Fibroblast of upper back skin (primary cell): ENCODE measurements around the gene DPYSL3.
"Not testable (repeated sequence)": the region's sequence is repeated elsewhere in the genome, so short reads cannot be mapped to it uniquely, and the experiment has no call there.

Experiments
- DNase-seq: peaks from one replicate; pipeline ENCODE4 v3.0.0-alpha.2; 2013

Gene DPYSL3

GRCh38 chr5:147509710-147510651 lies at the start of gene DPYSL3:
Gene DPYSL3, minus strand, starts transcription at chr5:147510068. Its CDS starts 210 bp downstream, at chr5:147509858.
- DNase-seq = peak; percentile 65

GRCh38 chr5:147558826-147559225 lies 49.0 kb upstream of the DPYSL3 start:
- DNase-seq = peak; percentile 76

DNA sequence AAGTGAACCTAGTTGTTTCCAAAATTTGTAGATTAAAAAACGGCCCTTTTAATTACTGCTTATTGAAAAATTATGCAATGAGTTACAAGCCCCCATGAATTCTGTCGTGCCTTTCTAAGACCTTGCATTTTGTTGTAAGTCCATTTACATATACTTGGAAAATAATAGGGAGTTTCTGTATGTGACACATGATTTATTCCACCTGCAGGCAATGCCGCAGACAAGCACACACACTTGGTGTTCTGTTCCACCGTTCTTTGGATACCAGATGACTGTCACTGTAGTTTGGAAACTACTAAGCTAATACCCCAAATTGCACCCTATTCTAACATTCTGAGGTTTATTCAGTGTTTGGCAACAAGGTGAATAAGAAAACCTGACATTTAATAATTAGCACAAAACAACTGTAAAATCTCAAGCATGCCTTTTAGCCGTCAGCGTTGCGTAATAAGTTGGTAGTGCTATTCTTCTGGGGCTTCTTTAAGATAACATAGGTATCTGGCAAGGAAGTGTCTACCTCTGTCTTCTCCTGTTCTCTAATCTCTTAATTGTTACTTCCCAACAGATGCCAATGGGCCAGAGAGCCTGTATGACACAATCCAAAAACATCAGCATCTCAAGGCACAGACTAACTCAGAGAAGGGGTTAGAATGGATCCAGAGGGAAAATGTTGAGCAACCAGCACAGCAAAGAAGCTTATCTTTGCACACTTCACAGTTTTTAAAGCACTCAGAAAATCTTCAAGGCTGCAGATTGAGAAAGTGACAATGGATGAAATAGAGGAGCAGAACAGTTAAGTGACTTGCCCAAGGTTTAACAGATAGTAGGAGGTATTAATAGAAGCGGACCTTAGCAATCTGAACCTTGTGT lies 48.2 kb upstream of the DPYSL3 start:
- DNase-seq = no peak

DNA sequence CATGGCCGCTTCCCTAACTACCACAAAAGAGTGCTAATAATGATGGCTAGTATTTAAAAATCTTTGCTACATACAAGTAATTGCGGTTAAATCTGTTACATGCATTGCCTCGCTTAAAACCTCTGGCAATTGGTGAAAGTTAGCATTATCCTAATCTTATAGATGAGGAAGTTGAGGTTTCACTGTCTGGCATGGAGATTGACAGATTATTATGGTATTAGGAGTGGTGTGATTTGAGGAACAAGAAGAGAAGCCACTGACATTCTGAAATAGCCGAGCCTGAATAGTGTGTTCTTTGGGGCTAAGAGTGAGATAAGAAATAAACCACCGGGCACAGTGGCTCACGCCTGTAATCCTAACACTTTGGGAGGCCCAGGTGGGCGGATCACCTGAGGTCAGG lies 45.3 kb upstream of the DPYSL3 start:
- no peak for DNase-seq

DNA sequence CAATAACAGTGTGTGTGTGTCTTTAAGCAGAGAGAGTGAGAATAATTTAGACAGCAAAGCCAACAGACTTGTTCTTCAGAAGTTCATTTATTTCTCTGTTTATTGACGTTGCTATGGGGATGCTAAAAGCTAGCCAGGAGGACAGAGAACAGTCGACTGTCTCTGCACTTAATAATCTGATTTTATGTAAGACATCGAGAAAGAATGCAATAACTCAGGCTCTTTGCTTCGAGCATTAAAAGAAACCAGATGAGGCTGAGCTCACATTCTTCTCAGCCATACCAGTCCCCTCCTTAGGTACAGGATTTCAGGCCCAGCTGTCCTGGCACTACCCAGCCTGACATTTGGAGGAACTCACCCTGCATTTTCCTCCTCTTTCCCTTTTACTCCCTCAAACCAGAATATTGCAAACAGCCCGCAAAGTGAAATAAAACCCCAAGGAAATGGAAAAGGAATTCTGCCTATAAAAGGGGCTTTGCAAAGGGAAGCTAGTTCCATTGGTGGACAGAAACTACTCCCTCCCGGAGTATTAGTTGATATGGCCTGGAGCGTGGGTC lies 44.5 kb upstream of the DPYSL3 start:
- DNase-seq = peak; percentile 92

DNA sequence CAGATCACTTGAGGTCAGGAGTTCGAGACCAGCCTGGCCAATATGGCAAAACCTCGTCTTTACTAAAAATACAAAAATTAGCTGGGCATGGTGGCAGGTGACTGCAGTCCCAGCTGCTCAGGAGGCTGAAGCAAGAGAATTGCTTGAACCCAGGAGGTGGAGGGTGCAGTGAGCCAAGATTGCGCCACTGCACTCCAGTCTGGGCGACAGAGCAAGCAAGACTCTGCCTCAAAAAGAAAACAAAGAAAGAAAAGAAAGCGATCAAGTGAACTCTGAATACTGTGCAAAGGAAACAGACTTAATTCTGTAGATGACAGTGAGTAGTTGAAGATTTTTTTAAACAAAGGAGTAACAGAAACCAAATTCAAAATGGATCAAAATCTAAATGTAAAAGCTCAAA lies 43.9 kb upstream of the DPYSL3 start:
- not testable (repeated sequence) for DNase-seq

- no peak for DNase-seq
Measured at GRCh38 chr5:147552897-147553296, 43.0 kb upstream of the DPYSL3 start.

GRCh38 chr5:147551677-147552076 lies 41.8 kb upstream of the DPYSL3 start:
- no peak for DNase-seq

DNA sequence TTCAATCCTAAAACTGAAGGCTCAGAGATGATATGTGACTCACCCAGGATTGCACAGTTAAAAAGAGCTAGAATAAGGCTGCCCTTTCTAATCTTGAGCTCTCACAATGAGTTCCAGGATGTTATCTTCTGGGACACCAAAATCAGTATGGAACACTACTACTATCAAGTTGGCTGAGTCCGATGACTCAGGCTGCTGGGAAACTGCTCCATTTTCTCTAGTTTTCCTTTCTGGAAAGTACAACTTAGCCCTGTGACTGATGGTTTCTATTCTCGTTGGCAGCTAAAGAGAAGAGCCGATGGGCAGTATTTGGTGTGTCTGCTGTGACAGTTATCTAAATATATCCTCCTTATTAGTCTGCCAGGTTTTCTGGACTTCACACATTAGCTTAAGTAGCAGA lies 37.9 kb upstream of the DPYSL3 start:
- no peak for DNase-seq

- no peak for DNase-seq
Measured at GRCh38 chr5:147544556-147544955, 34.7 kb upstream of the DPYSL3 start.

DNA sequence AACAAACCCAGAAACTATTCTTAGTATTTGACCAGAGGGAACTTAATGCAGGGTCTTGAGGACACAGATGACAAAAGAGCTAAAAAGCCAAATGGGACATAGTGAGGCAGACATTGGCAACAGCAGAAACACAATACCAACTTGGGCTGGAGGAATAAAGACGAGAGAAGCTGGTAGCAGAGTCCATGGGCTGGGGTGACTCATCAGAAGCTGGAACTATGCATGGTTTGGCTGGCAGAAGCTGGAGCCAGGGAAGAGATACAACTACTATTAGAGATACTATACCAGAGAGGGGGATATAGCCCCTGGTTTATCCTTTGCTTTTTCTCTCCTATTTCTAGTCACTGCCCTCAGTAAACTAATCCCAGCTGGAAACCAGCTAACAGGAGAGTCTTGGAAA lies 29.2 kb upstream of the DPYSL3 start:
- DNase-seq = no peak

GRCh38 chr5:147538236-147538635 lies 28.4 kb upstream of the DPYSL3 start:
- peak; percentile 46 for DNase-seq

DNA sequence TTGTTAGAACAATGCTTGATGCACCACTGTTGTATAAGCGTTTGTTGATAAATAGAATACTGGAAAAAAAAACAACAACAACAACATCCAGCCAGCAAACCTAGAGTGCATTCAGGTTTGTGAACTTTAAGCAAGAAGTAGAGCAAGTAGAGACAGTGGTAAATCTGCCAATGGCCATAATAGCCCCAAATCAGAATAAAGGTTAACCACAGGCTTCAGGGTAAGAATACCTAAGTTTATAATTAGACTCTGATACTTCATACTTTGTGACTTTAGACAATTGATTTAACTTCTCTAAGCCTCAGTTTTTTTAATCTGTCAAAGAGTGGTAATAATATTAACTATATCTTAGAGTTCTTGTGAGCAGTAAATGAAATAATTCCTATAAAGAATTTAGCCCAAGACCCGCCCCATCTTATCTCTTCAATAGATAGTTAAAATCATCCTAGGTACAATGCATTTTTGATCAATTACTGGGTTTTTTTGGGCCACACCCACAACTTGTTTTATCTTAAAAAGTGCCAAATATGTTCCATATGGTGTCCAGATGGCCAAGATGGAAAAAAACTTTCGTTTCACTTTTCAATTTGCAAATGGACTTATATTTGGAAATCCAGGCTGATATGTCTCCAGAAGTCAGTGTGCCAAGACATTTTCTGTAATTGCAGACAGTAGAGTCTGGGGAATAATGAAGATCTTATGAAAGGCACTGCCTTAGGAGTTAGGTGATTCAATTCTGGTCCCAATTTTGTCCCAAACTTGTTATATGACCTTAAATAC lies 24.5 kb upstream of the DPYSL3 start:
- DNase-seq = peak; percentile 80

- DNase-seq = no peak
Measured at GRCh38 chr5:147532156-147532555, 22.3 kb upstream of the DPYSL3 start.

- DNase-seq = peak; percentile 83
Measured at GRCh38 chr5:147530530-147531389, 20.9 kb upstream of the DPYSL3 start.

GRCh38 chr5:147523069-147523468 lies 13.2 kb upstream of the DPYSL3 start:
- no peak for DNase-seq

GRCh38 chr5:147522435-147522834 lies 12.6 kb upstream of the DPYSL3 start:
- peak; percentile 56 for DNase-seq

GRCh38 chr5:147520450-147520849 lies 10.6 kb upstream of the DPYSL3 start:
- no peak for DNase-seq

- DNase-seq = no peak
Measured at GRCh38 chr5:147519380-147519779, 9.5 kb upstream of the DPYSL3 start.

DNA sequence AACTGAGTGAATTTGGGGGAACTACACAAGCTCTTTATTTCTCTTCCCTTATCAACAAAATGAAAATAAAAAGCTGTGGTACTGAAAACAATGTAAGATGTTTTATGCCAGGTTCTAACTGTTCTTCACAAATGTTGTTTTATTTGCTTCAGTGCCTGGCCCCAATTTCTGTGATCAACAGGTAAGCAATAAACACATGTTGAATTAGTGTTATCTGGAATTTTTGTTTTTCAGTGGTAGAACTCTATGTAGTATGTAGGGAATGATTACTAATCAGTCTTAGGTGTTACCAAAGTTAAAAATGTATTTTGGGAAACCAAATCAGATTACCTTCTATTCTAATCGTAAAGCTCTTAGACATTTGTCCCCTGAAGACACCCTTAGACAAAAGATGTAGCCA lies 7.5 kb upstream of the DPYSL3 start:
- no peak for DNase-seq

DNA sequence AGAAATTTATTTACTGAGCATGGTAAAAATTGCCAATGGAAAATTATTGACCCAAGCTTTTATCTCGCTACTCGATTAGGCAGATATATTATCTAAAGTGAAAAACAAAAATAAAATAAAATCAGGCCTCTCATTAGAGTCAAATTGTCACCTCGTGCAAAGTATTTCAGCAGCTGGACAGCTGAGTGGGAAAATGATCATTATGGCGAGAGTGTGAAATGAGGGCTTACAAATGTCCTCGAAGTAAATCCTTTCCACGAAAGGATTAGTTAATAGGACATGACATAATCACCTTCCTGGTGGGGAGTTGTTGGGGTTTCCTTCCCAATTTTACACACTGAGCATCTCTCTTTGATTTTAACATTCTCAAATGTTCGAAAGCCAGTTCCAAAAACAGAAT lies 5.4 kb upstream of the DPYSL3 start:
- DNase-seq = no peak
